ENCODE results near the gene CCL13. TPM values are rescaled to one million over a fixed set of nuclear protein-coding genes. Genes with fewer than 3 reads are reported as not detected.

Gene CCL13
- total RNA-seq, 2 donors from 2014 or later, result not detected

- no peaks in the 10 kb centered on the region for H3K36me3 Mint-ChIP-seq (ENCODE audit: low read depth)
- no peak overlapping the region for H3K27ac Mint-ChIP-seq
- WGBS, 2 experiments (ENCODE audit: insufficient coverage in 1 of 2, insufficient read length in 1 of 2), result 89 to 100% methylated on average over 3 to 4 of the region's 5 CpGs
- no peak for DNase-seq
- H3K4me1 Mint-ChIP-seq, result peaks cover 12% of the 10 kb centered on the region
- H3K9ac ChIP-seq (ENCODE audit: extremely low read depth, low read length, poor library complexity, severe bottlenecking), result no peak overlapping the region
- H3K4me3 ChIP-seq (ENCODE audit: low read length), result no peak overlapping the region
- H3K4me3 Mint-ChIP-seq, result no peak overlapping the region
- H3K27me3 Mint-ChIP-seq (ENCODE audit: insufficient read depth), result peaks cover 13% of the 10 kb centered on the region
- no peaks in the 10 kb centered on the region for H3K9me3 Mint-ChIP-seq
- no peaks in the 10 kb centered on the region for H3K9me3 ChIP-seq (ENCODE audit: control insufficient read depth, low read length)
- no peak for TF ChIP-seq CTCF (conservative IDR thresholded peaks at IDR 0.05)
- no peaks in the 10 kb centered on the region for H3K4me1 ChIP-seq (ENCODE audit: control insufficient read depth, insufficient read depth, low read length)
- H3K27ac ChIP-seq (ENCODE audit: low read depth, low read length), result no peak overlapping the region
- no peaks in the 10 kb centered on the region for H3K36me3 ChIP-seq (ENCODE audit: control insufficient read depth, insufficient read depth, low read length)
- no peaks in the 10 kb centered on the region for H3K27me3 ChIP-seq (ENCODE audit: control insufficient read depth, insufficient read depth, low read length, poor library complexity, severe bottlenecking)
Measured at GRCh38 chr17:34387566-34387965, 31.3 kb downstream of the CCL13 start.

GRCh38 chr17:34389126-34389750 lies 33.0 kb downstream of the CCL13 start:
- H3K36me3 ChIP-seq (ENCODE audit: control insufficient read depth, insufficient read depth, low read length), result no peaks in the 10 kb centered on the region
- no peaks in the 10 kb centered on the region for H3K9me3 ChIP-seq (ENCODE audit: control insufficient read depth, low read length)
- TF ChIP-seq CTCF (conservative IDR thresholded peaks at IDR 0.05), result no peak
- no peak overlapping the region for H3K9ac ChIP-seq (ENCODE audit: extremely low read depth, low read length, poor library complexity, severe bottlenecking)
- Mint-ChIP-seq H3K27me3 (ENCODE audit: insufficient read depth) (peaks cover 13% of the 10 kb centered on the region), H3K4me3 (no peak overlapping the region), H3K27ac (no peak overlapping the region), H3K36me3 (ENCODE audit: low read depth) (no peaks in the 10 kb centered on the region), H3K9me3 (no peaks in the 10 kb centered on the region), H3K4me1 (peaks cover 4% of the 10 kb centered on the region)
- WGBS, 2 experiments (ENCODE audit: insufficient coverage in 1 of 2, insufficient read length in 1 of 2), result 88 to 92% methylated on average over 2 to 5 of the region's 6 CpGs
- peak; percentile 42 for DNase-seq
- no peak overlapping the region for H3K27ac ChIP-seq (ENCODE audit: low read depth, low read length)
- no peaks in the 10 kb centered on the region for H3K27me3 ChIP-seq (ENCODE audit: control insufficient read depth, insufficient read depth, low read length, poor library complexity, severe bottlenecking)
- H3K4me1 ChIP-seq (ENCODE audit: control insufficient read depth, insufficient read depth, low read length), result no peaks in the 10 kb centered on the region
- H3K4me3 ChIP-seq (ENCODE audit: low read length), result no peak overlapping the region

GRCh38 chr17:34390649-34391048 lies 34.4 kb downstream of the CCL13 start:
- Mint-ChIP-seq H3K36me3 (ENCODE audit: low read depth) (no peaks in the 10 kb centered on the region), H3K27me3 (ENCODE audit: insufficient read depth) (peaks cover 10% of the 10 kb centered on the region), H3K4me1 (peaks cover 4% of the 10 kb centered on the region), H3K9me3 (no peaks in the 10 kb centered on the region), H3K4me3 (no peak overlapping the region), H3K27ac (no peak overlapping the region)
- peak; percentile 26 for DNase-seq
- Histone ChIP-seq H3K27me3 (ENCODE audit: control insufficient read depth, insufficient read depth, low read length, poor library complexity, severe bottlenecking) (no peaks in the 10 kb centered on the region), H3K9ac (ENCODE audit: extremely low read depth, low read length, poor library complexity, severe bottlenecking) (no peak overlapping the region), H3K27ac (ENCODE audit: low read depth, low read length) (no peak overlapping the region), H3K4me3 (ENCODE audit: low read length) (no peak overlapping the region), H3K4me1 (ENCODE audit: control insufficient read depth, insufficient read depth, low read length) (no peaks in the 10 kb centered on the region), H3K36me3 (ENCODE audit: control insufficient read depth, insufficient read depth, low read length) (no peaks in the 10 kb centered on the region), H3K9me3 (ENCODE audit: control insufficient read depth, low read length) (no peaks in the 10 kb centered on the region)
- WGBS, 2 experiments (ENCODE audit: insufficient coverage in 1 of 2, insufficient read length in 1 of 2), result 77 to 78% methylated on average over 3 to 4 of the region's 4 CpGs
- TF ChIP-seq CTCF (conservative IDR thresholded peaks at IDR 0.05), result no peak
